Body of pancreas (tissue), 4 donors: ENCODE data around the gene CDK5RAP2. TPM values are rescaled to one million over a fixed set of nuclear protein-coding genes. Genes with fewer than 3 reads are reported as not detected.

Source experiments
- ATAC-seq: fragments of 150-250 bp; one replicate; pipeline ENCODE4 v1.9.1; 2016
- DNase-seq, 4 donors: peaks; one replicate each; pipeline ENCODE4 v3.0.0-alpha.2; 2019
- H3K27ac ChIP-seq, 4 donors: fragments of 200-600 bp; sonication (generic); 1 replicate in 3 of 4; 2 replicates in 1 of 4; pipeline versions ENCODE4 v1.5.1 to v1.6.1; 2016 to 2019; ENCODE audit warnings: mild to moderate bottlenecking in 1 of 4, mixed read lengths in 1 of 4, moderate library complexity in 1 of 4
- H3K27me3 ChIP-seq, 2 donors: fragments of 200-600 bp; sonication (generic); one replicate each; pipeline ENCODE4 v1.6.0; 2016; ENCODE audit warnings: mild to moderate bottlenecking in 1 of 2
- H3K36me3 ChIP-seq, 2 donors: fragments of 200-600 bp; sonication (generic); replicated peaks in 1 of 2; 2 replicates each; pipeline ENCODE4 v1.5.1; 2016; ENCODE audit warnings: low read depth in 2 of 2; ENCODE audit not compliant: insufficient read depth in 1 of 2
- H3K4me1 ChIP-seq: fragments of 200-600 bp; sonication (generic); one replicate; pipeline ENCODE4 v1.6.0; 2016
- H3K4me3 ChIP-seq, 2 donors: fragments of 200-600 bp; sonication (generic); 1 replicate in 1 of 2; 2 replicates in 1 of 2; pipeline ENCODE4 v1.5.1; 2016 to 2019
- H3K9me3 ChIP-seq, 3 donors: fragments of 200-600 bp; sonication (generic); 1 replicate in 2 of 3; 2 replicates in 1 of 3; pipeline ENCODE4 v1.5.1; 2016
- CTCF ChIP-seq, 7 experiments: fragments of 450-650 bp in 4 of 7; fragments of 200-600 bp in 3 of 7; sonication (generic) in 3 of 7; IDR thresholded peaks; one replicate each; pipeline ENCODE4 v1.5.1; 2016 to 2019; ENCODE audit warnings: antibody characterized with exemption in 7 of 7
- POLR2A ChIP-seq, 3 donors: fragments of 450-650 bp; IDR thresholded peaks; one replicate each; pipeline ENCODE4 v1.6.1; 2016; ENCODE audit warnings: antibody characterized with exemption in 3 of 3, mild to moderate bottlenecking in 2 of 3
- WGBS, 2 donors: methylation state at CpG; one replicate each; pipeline ENCODE4 v1.1.5; 2017; 5-methylcytosine and 5-hydroxymethylcytosine counted together
- intact Hi-C: fragments of 100-400 bp; cut with DNase I; formaldehyde crosslinking; loops from one replicate; pipeline ENCODE4 v1.15.1; 2023
- total RNA-seq, 2 donors: library from RNA; depleted of rRNA; stranded (reverse); fragments of >200 nt; gene quantifications; one replicate each; pipeline ENCODE4 v1.1.0, GENCODE V29; 2016

CDK5RAP2 gene
- total RNA-seq, 2 donors from 2014 or later, result 21.5 to 45.5 TPM

GRCh38 chr9:120486835-120487234, 93.1 kb downstream of the CDK5RAP2 start:
- intact Hi-C loops, result no loop called here
- WGBS, 2 donors, result 84 to 94% methylated on average over 6 of the region's 6 CpGs
- Histone ChIP-seq H3K4me1 (peaks cover 11% of the 10 kb centered on the region), H3K36me3 (no peaks in the 10 kb centered on the region), H3K4me3 (no peak overlapping the region), H3K27me3 (no peaks in the 10 kb centered on the region), H3K27ac (no peak overlapping the region), H3K9me3 (no peaks in the 10 kb centered on the region)
- TF ChIP-seq CTCF (IDR thresholded peaks at IDR 0.05) (no peak), POLR2A (IDR thresholded peaks at IDR 0.05) (no peak)
- ATAC-seq (no peak), DNase-seq (no peak)

GRCh38 chr9:120486347-120486746, 93.6 kb downstream of the CDK5RAP2 start:
- peak in 3 of 4 donors; percentile 21 to 46 (median 28) for DNase-seq
- Histone ChIP-seq H3K9me3 (no peaks in the 10 kb centered on the region), H3K4me3 (no peak overlapping the region), H3K27me3 (no peaks in the 10 kb centered on the region), H3K36me3 (no peaks in the 10 kb centered on the region), H3K27ac (no peak overlapping the region), H3K4me1 (peaks cover 14% of the 10 kb centered on the region)
- WGBS, 2 donors, result 47 to 53% methylated on average over 4 of the region's 4 CpGs
- ATAC-seq, result peak; percentile 62
- TF ChIP-seq POLR2A (IDR thresholded peaks at IDR 0.05), result no peak
- no peak for TF ChIP-seq CTCF (IDR thresholded peaks at IDR 0.05)
- intact Hi-C loops, result no loop called here

- Histone ChIP-seq H3K9me3 (no peaks in the 10 kb centered on the region), H3K4me1 (peaks cover 19% of the 10 kb centered on the region), H3K27me3 (no peaks in the 10 kb centered on the region), H3K36me3 (no peaks in the 10 kb centered on the region), H3K4me3 (no peak overlapping the region), H3K27ac (no peak overlapping the region)
- no peak for ATAC-seq
- 94 to 95% methylated on average over 3 of the region's 3 CpGs for WGBS, 2 donors
- DNase-seq, result no peak
- TF ChIP-seq CTCF (IDR thresholded peaks at IDR 0.05) (no peak), POLR2A (IDR thresholded peaks at IDR 0.05) (no peak)
- intact Hi-C loops, result no loop called here
These were observed 94.2 kb downstream of the CDK5RAP2 start for GRCh38 chr9:120485788-120486187.

GRCh38 chr9:120484162-120484561, 95.8 kb downstream of the CDK5RAP2 start:
- Histone ChIP-seq H3K4me1 (peaks cover 23% of the 10 kb centered on the region), H3K36me3 (no peaks in the 10 kb centered on the region), H3K4me3 (no peak overlapping the region), H3K9me3 (no peaks in the 10 kb centered on the region), H3K27ac (no peak overlapping the region), H3K27me3 (no peaks in the 10 kb centered on the region)
- no peak for DNase-seq
- intact Hi-C loops, result no loop called here
- WGBS, 2 donors, result 95% methylated on average over 5 of the region's 5 CpGs
- no peak for ATAC-seq
- TF ChIP-seq CTCF (IDR thresholded peaks at IDR 0.05), result no peak
- TF ChIP-seq POLR2A (IDR thresholded peaks at IDR 0.05), result no peak

- Histone ChIP-seq H3K27me3 (no peaks in the 10 kb centered on the region), H3K36me3 (no peaks in the 10 kb centered on the region), H3K9me3 (no peaks in the 10 kb centered on the region), H3K4me3 (no peak overlapping the region), H3K27ac (no peak overlapping the region), H3K4me1 (peaks cover 28% of the 10 kb centered on the region)
- TF ChIP-seq CTCF (IDR thresholded peaks at IDR 0.05) (no peak), POLR2A (IDR thresholded peaks at IDR 0.05) (no peak)
- DNase-seq (peak in 1 of 4 donors; percentile 18), ATAC-seq (no peak)
- intact Hi-C loops, result no loop called here
- WGBS, 2 donors, result 78 to 81% methylated on average over 9 of the region's 9 CpGs
These were observed 97.4 kb downstream of the CDK5RAP2 start for GRCh38 chr9:120482424-120483186.
